GM18873 (cell line): Measurements from ENCODE around the gene TMEM178B.

Experiments used
- ATAC-seq: cut with Tn5 transposase; IDR thresholded peaks from one replicate; pipeline ENCODE4 v1.9.1; 2021; ENCODE audit warnings: mild to moderate bottlenecking, moderate library complexity, moderate number of reproducible peaks; ENCODE audit not compliant: unreplicated experiment, low FRiP score

TMEM178B gene

GRCh38 chr7:141490474-141490873 lies 416.6 kb downstream of the TMEM178B start:
- no peak for ATAC-seq

DNA sequence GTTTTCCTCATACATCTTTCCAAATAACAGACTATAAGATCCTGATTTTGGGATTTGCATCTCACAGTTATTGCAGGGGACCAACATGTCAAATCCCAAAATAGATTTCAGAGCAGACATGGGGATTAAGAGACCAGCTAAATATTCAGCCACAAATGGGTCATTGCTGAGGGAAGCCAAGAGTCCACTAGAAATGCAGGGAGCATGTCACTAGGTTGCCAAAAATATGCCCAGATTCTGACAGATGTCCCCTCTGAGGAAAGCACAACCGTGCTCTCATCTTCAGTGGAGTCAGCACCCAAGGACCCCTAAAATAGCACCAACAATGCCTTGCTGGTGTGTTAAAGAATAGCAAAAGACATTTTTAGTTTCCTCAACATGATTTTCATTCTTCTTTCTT lies 421.2 kb downstream of the TMEM178B start:
- no peak for ATAC-seq

GRCh38 chr7:141497391-141497790 lies 423.5 kb downstream of the TMEM178B start:
- ATAC-seq, result no peak

DNA sequence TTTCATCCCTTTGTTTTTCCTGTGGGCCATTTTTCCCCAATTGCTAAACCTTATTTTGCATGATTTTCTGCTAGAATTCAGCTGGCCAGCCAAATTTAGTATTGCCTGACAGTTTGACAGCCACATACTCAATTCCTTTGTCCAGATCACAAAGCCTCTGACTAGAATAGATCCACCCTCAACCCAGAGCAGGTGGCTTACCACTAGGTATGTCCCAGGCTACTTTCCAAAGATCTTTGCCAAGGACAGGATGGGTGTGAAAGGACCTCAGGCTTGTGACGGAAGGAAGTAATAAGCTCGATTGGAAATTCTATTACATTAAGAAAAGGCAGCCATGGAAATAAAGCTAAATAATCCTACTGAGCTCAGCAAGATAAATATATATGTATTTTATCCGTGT lies 426.7 kb downstream of the TMEM178B start:
- no peak for ATAC-seq

GRCh38 chr7:141501451-141501850 lies 427.6 kb downstream of the TMEM178B start:
- ATAC-seq, result no peak

GRCh38 chr7:141511316-141511675 lies 437.4 kb downstream of the TMEM178B start:
- ATAC-seq, result no peak

DNA sequence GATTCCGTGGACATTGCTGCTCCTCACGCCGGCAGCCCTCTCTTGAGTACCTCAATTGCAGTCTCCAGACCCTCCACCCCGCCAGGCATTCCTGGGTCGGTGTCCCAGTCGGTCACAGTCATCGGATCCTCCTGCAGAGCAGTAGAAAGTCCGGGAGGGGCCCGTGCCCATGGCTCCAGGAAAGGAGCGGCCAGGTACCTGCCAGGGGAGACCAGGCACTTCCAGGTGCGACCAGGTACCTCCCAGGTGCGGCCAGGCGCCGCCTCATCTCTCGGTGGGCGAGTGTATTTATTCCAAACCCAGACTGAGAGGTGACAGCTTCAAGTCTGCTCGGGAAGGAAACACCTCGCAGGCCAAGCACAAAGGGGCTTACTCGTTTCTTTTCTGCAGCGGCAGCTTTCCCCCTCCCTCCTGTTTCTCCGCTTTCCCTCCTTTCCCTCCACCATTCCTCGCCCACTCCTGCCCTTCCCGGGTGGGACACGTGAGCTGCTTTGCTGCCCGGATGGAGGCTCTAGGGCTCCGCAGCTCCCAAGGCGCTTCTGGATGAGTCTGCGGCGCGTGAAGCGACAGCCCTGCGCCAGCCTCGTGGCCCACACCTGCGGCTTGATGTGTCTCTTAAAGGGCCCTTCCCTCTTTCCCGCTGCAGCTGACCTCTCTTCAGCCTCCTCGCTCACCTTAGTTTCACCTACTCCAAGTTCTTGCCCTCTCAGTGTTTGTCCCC lies 438.0 kb downstream of the TMEM178B start:
- no peak for ATAC-seq

DNA sequence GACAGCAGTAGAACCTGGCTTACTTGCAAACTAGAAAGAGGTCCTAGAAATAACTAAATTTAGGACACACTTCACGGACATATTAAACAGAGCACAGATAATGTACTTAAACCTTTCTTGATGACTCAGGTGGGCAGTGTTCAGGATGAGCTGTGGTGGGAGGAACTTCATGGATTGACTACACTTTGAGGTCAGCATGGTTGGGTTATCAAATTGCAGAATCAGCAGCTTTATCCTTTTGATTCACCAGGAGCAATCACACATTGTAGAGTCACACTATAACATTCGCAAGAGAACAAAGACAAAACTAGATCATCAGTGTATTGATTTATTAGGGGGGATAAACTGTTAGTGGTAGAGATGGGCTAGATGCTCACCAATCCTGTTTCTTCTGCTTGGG lies 438.7 kb downstream of the TMEM178B start:
- no peak for ATAC-seq

GRCh38 chr7:141513720-141514119 lies 439.9 kb downstream of the TMEM178B start:
- ATAC-seq, result no peak

DNA sequence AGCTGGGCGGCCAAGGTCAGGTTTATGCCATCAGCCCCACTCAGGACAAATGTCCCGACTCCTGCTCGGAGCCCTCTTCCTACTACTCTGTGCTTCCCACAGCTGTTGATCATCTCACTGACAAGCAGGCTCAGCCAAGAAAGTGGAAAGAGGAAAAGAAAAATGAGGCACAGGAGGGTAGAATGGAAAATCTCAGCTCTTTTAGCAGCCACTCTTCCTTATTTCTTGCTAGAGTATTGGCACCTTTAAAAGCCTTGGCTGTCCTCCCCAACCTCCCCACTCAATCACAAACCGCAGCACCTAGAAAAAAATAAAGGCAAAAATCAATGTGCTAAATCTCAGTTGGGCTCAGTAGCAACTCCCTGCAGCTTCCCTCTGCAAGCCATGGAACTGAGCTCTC lies 442.1 kb downstream of the TMEM178B start:
- ATAC-seq, result no peak

DNA sequence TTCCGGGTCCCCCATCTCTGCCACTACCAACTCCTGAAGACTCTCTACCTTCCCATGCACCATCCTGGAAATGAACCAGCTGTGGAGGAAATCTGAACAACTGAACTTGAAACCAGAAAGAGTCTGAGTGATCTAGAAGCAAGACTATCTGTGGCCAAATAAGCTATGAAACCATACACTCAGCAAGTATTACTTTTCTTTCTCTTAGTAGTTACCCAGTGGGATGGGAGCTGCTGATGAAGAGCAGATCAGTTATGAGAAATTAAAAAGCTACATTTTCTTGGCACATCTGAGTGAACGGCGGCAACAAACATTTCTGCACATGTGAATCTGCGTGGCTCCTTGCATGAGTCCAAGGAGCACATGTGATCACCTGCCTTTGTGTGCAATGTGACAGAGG lies 445.8 kb downstream of the TMEM178B start:
- ATAC-seq, result no peak

- no peak for ATAC-seq
These were observed 448.9 kb downstream of the TMEM178B start for GRCh38 chr7:141522657-141523342.

- no peak for ATAC-seq
These were observed 452.2 kb downstream of the TMEM178B start for GRCh38 chr7:141525973-141526514.

DNA sequence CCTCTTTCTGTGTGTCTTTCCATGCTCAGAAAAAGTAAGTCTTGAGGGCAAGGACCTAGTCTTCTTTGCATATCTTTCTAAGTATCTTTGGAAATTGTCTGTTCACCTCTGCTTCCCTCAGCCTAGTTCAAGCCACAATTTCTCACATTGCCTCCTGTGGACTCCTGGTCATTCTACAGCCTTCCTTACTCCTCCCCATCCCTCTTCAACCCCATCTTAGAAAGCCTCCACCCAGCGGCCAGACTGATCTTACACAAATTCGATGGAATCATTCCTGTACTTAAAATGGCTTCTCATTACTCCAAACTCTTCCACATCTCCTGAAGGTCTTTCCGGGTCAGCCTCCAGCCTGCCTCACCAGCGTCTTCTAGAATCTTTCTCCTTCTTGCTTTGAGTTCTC lies 453.2 kb downstream of the TMEM178B start:
- no peak for ATAC-seq

- ATAC-seq, result no peak
These were observed 454.5 kb downstream of the TMEM178B start for GRCh38 chr7:141528399-141528798.
